ENCODE measurements around the gene PEAK1.

The PEAK1 gene

DNA sequence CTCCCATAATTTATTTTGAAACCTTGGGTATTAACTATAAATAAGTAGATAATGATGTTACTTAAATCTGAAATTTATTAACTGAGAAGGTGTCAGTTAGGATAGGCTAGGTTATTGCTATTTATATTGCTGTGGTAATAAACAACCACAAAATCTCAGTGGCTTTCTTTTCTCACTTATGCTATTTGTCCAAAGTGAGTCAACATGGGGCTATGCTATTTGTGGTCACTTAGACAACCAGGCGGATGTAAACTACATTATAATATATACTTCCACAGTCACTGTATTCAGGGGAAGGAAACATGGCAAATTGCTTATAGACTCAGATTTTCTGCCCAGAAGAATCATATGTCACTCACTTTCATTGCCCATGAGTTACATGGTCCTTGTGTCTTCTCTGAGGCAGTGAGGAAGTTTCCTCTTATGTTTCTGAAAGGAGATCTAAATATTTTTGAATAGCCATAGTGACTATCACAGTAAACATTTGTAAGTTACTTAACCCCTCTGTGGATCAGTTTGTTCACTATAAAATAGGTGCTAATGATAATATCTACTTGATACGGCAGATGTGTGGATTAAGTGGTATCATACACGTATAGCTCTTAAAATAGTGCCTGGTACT, 20.6 kb upstream of the PEAK1 start:
- no peak for TF ChIP-seq ZFX (IDR thresholded peaks at IDR 0.05)
- TF ChIP-seq, protein P1, sequence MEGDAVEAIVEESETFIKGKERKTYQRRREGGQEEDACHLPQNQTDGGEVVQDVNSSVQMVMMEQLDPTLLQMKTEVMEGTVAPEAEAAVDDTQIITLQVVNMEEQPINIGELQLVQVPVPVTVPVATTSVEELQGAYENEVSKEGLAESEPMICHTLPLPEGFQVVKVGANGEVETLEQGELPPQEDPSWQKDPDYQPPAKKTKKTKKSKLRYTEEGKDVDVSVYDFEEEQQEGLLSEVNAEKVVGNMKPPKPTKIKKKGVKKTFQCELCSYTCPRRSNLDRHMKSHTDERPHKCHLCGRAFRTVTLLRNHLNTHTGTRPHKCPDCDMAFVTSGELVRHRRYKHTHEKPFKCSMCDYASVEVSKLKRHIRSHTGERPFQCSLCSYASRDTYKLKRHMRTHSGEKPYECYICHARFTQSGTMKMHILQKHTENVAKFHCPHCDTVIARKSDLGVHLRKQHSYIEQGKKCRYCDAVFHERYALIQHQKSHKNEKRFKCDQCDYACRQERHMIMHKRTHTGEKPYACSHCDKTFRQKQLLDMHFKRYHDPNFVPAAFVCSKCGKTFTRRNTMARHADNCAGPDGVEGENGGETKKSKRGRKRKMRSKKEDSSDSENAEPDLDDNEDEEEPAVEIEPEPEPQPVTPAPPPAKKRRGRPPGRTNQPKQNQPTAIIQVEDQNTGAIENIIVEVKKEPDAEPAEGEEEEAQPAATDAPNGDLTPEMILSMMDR (conservative IDR thresholded peaks at IDR 0.05), result no peak
- no peak overlapping the region for H3K27ac ChIP-seq

DNA sequence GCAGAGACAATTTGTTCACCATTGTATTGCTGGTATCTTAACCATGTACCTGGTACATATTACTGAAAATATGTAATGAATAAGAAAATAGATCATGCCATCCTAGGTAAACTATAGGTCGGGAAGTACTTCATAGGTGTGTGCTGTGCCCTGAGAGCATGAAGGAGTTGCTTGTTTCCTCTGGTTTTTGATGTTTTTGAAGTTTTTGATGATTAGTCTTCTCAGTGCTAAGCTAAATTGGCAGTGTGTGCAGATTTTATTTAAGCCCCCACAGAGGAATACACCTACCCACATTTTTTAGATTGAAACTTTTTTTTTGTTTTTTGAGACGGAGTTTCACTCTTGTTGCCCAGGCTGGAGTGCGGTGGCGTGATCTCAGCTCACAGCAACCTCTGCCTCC, 17.4 kb upstream of the PEAK1 start:
- TF ChIP-seq, protein P1 (conservative IDR thresholded peaks at IDR 0.05), result no peak
- TF ChIP-seq ZFX (IDR thresholded peaks at IDR 0.05), result no peak

DNA sequence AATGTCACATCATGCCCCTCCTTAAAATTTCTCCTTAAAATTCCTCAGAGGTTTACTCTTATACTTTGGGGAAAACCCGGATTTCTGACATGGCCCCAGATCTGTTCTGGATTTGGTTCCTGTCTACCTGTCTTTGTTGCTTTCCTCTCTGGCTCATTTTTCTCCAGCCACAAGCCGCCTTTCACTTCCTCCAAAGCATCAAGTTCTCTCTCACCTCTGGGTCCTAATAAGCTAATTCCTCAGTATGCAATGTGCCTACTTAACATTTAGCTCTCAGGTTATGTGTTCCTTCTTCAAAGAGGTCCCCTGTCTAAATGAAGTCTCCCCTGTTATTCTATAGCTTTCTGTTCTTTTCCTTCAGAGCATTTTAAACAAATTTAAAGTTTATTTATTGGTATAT, 16.9 kb upstream of the PEAK1 start:
- no peak overlapping the region for H3K27ac ChIP-seq
- TF ChIP-seq, protein P1 (conservative IDR thresholded peaks at IDR 0.05), result no peak
- TF ChIP-seq ZFX (IDR thresholded peaks at IDR 0.05), result no peak

More for the DNA sequence above, 17.4 kb upstream of the PEAK1 start:
- no peak overlapping the region for H3K27ac ChIP-seq

DNA sequence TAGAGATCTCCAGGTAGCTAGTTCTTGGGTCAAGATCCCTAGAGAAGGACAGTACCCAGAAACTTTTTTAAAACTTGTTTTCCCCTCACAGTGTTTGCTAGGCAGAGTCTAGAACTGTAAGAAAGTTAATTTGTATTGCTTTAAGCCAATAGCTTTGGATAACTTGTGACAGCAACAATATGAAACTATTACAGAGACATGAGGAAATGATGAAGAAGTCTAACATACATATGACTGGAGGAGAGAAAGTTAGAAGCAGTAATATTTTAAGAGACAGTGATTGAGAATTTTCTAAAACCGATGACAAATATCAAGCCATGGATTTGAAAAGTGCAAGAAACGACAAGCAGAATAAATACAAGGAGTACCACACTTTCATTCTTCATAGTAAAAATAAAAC, 10.7 kb upstream of the PEAK1 start:
- no peak overlapping the region for H3K27ac ChIP-seq
- TF ChIP-seq, protein P1 (conservative IDR thresholded peaks at IDR 0.05), result no peak
- no peak for TF ChIP-seq ZFX (IDR thresholded peaks at IDR 0.05)

DNA sequence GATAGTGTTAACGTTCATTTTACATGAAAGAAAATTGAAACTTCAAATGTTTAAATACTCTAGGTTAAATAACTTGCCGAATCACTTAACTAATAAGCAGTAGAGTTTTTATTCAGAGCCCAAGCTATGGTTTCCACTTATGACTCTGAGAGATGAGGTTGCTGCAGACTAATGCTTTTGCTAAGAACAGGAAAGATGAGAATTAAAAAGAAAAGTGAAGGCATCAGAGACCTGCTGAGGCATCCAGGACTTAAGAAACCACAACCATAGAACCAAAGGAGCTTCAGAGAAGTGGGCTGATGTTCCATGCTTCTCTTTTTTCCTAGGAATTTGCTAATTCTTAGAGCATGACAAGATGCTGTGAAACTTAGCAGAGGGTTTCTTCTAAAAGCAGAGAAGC, 10.3 kb upstream of the PEAK1 start:
- no peak overlapping the region for H3K27ac ChIP-seq
- TF ChIP-seq ZFX (IDR thresholded peaks at IDR 0.05), result no peak

DNA sequence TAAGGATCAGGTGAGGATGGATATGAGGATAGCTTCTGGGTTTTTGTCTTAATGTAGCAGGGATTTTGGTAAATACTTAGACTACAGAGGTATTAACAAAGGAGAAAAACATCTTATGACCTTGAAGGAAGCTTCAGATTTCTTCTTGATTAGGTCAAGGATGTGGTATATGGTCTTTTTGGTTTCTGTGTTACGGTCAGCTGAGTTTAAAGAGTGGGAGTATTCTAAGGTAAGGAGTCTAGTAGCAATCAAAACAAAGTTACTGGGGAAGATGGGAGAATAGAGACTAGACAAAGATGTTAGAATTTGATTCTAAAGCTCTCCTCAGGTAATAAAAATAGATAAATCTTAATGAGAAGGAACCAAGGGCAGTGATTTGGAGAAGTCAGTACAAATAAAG, 7.0 kb upstream of the PEAK1 start:
- no peak for TF ChIP-seq ZFX (IDR thresholded peaks at IDR 0.05)
- TF ChIP-seq, protein P1 (conservative IDR thresholded peaks at IDR 0.05), result no peak
- H3K27ac ChIP-seq, result no peak overlapping the region

DNA sequence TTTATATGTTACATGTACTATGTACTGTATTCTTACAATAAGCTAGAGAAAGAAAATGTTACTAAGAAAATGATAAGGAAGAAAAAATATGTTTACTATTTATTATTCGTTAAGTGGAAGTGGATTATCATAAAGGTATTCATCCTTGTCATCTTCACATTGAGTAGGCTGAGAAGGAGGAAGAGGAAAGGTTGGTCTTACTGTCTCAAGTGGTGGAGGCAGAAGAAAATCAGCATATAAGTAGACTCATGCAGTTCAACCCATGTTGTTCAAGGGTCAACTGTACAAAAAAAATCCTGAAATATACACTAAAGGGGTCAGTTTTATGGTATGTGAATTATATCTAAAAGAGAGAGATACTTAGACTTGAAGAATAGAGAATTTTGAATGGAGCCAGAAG, 6.5 kb upstream of the PEAK1 start:
- TF ChIP-seq, protein P1 (conservative IDR thresholded peaks at IDR 0.05), result no peak
- TF ChIP-seq ZFX (IDR thresholded peaks at IDR 0.05), result no peak

DNA sequence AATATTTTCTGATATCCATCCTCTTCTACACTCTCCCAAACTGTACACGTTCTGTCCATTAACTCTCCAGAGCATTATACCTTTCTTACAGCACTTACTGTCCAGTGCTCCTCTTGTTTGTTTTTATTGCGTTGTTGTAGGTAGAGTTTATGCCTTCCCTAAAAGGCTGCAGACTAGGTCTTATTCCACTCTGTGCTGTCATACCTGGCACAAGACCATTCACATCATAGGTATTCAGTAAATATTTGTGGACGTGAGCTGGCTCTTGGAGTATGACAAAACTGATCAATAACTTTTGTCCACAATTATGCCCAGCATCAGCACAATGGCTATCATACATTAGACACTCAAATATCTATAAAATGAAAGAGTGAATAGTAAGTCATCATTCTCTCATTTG, 5.2 kb upstream of the PEAK1 start:
- TF ChIP-seq, protein P1 (conservative IDR thresholded peaks at IDR 0.05), result no peak
- no peak for TF ChIP-seq ZFX (IDR thresholded peaks at IDR 0.05)
- no peak overlapping the region for H3K27ac ChIP-seq

More for the DNA sequence above, 6.5 kb upstream of the PEAK1 start:
- H3K27ac ChIP-seq, result no peak overlapping the region
